OCI-LY1 (cell line): ENCODE data around the gene CEP19.

Source experiments
- H2AFZ ChIP-seq: fragments of 200-600 bp; sonication (generic), shearing (Covaris generic); 2 replicates; pipeline ENCODE4 v1.6.0; 2014; ENCODE audit warnings: antibody characterized with exemption, mild to moderate bottlenecking, low read length
- H3F3A ChIP-seq: fragments of 200-600 bp; sonication (generic), shearing (Covaris generic); 2 replicates; pipeline ENCODE4 v1.6.0; 2014; ENCODE audit warnings: mild to moderate bottlenecking, antibody characterized with exemption, low read length, moderate library complexity; ENCODE audit not compliant: insufficient read depth
- H3K27ac ChIP-seq: fragments of 200-600 bp; sonication (generic); 2 replicates; pipeline ENCODE4 v1.5.1; 2014; ENCODE audit warnings: low read length, mixed run types, mild to moderate bottlenecking, low read depth; ENCODE audit not compliant: poor library complexity, severe bottlenecking
- H3K27me3 ChIP-seq: fragments of 200-600 bp; sonication (generic); 2 replicates; pipeline ENCODE4 v1.6.0; 2014; ENCODE audit warnings: antibody characterized with exemption, mild to moderate bottlenecking, low read length, moderate library complexity; ENCODE audit not compliant: insufficient read depth
- H3K36me3 ChIP-seq: fragments of 200-600 bp; sonication (generic); 2 replicates; pipeline ENCODE4 v1.6.1; 2014; ENCODE audit warnings: mild to moderate bottlenecking, antibody characterized with exemption, low read length, moderate library complexity, mixed read lengths; ENCODE audit not compliant: insufficient read depth
- H3K4me1 ChIP-seq: fragments of 200-600 bp; sonication (generic); 2 replicates; pipeline ENCODE4 v1.5.1; 2014; ENCODE audit warnings: mild to moderate bottlenecking, low read length, moderate library complexity; ENCODE audit not compliant: insufficient read depth, severe bottlenecking
- H3K4me2 ChIP-seq: fragments of 200-600 bp; sonication (generic), shearing (Covaris generic); 2 replicates; pipeline ENCODE4 v1.6.1; 2014; ENCODE audit warnings: low read length
- H3K4me3 ChIP-seq: fragments of 200-600 bp; sonication (generic); 2 replicates; pipeline ENCODE4 v1.5.1; 2014; ENCODE audit warnings: low read length, low read depth, mild to moderate bottlenecking, mixed read lengths; ENCODE audit not compliant: poor library complexity, severe bottlenecking
- H3K79me2 ChIP-seq: fragments of 200-600 bp; shearing (Covaris generic); 2 replicates; pipeline ENCODE4 v1.6.1; 2016; ENCODE audit warnings: mixed run types, low read length, mixed read lengths; ENCODE audit not compliant: insufficient read depth
- H3K9ac ChIP-seq: fragments of 200-600 bp; sonication (generic), shearing (Covaris generic); 2 replicates; pipeline ENCODE4 v1.6.1; 2014; ENCODE audit warnings: mild to moderate bottlenecking, low read length, mixed read lengths
- H3K9me2 ChIP-seq: fragments of 200-600 bp; sonication (generic), shearing (Covaris generic); 2 replicates; pipeline ENCODE4 v1.6.1; 2014; ENCODE audit warnings: low read depth, mild to moderate bottlenecking, low read length, mixed read lengths
- H3K9me3 ChIP-seq: fragments of 200-600 bp; shearing (Covaris generic); 2 replicates; pipeline ENCODE4 v1.6.1; 2014; ENCODE audit warnings: low read length, mixed read lengths
- H4K20me1 ChIP-seq: fragments of 200-600 bp; sonication (generic), shearing (Covaris generic); 2 replicates; pipeline ENCODE4 v1.6.0; 2016; ENCODE audit warnings: mild to moderate bottlenecking, low read length; ENCODE audit not compliant: insufficient read depth
- EZH2 ChIP-seq: fragments of 200-600 bp; sonication (generic), shearing (Covaris generic); IDR thresholded peaks from 2 replicates; pipeline ENCODE4 v1.8.0; 2017; ENCODE audit warnings: borderline replicate concordance, mixed run types, mild to moderate bottlenecking, antibody characterized with exemption, low read length, moderate library complexity, mixed read lengths
- TF ChIP-seq, protein P1 (sequence below): fragments of 200-600 bp; sonication (generic), shearing (Covaris generic); IDR thresholded peaks from 2 replicates; pipeline ENCODE4 v1.5.1; 2017; ENCODE audit warnings: mild to moderate bottlenecking, antibody characterized with exemption, low read length, moderate library complexity, mixed read lengths

The CEP19 gene

DNA sequence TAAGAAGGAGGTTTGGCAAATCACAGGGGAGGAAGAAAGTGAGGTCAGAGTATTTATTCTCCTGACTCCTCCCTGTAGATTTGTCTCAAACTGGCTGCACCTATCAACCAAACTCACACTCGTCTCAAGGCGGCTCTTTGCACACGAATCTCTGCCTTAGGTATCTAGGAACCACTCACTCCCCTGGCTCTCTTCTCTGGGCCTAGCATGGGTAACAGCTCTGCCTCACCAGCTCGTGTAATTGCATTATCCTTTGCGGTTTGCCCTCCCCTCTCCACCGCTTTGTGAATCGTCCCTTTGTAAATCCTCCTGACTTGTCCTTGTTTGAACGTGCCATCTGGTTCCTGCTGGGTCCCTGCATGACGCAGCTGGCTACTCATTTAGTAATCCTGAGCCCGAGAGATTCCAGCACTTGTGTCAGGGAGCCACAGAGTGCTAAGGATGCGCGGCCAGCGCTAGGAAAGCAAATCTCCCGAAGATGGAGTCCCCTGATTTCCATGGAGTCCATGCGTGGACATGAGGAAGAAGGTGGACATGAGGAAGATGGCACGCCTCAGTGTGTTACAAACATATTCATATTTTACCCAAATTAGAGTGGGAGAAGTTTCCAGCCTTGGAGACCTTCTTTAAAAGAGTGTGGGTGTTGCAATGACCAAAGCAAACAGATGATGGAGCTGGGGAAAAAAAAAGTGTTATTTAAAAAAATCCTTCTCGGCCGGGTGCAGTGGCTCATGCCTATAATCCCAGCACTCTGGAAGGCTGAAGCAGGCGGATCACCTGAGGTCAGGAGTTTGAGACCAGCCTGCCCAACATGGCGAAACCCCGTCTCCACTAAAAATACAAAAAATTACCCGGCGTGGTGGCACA is 45.8 kb downstream of the CEP19 start:
- Histone ChIP-seq H3K36me3 (no peaks in the 10 kb centered on the region), H3K9ac (no peak overlapping the region), H4K20me1 (no peaks in the 10 kb centered on the region), H3K79me2 (no peaks in the 10 kb centered on the region), H3K27ac (no peak overlapping the region), H3K4me3 (no peak overlapping the region), H3F3A (no peaks in the 10 kb centered on the region), H3K4me2 (no peak overlapping the region), H2AFZ (no peak overlapping the region), H3K9me3 (no peaks in the 10 kb centered on the region), H3K27me3 (peaks cover 12% of the 10 kb centered on the region), H3K9me2 (no peaks in the 10 kb centered on the region), H3K4me1 (peaks cover 4% of the 10 kb centered on the region)
- TF ChIP-seq EZH2 = no peak
- TF ChIP-seq, protein P1, sequence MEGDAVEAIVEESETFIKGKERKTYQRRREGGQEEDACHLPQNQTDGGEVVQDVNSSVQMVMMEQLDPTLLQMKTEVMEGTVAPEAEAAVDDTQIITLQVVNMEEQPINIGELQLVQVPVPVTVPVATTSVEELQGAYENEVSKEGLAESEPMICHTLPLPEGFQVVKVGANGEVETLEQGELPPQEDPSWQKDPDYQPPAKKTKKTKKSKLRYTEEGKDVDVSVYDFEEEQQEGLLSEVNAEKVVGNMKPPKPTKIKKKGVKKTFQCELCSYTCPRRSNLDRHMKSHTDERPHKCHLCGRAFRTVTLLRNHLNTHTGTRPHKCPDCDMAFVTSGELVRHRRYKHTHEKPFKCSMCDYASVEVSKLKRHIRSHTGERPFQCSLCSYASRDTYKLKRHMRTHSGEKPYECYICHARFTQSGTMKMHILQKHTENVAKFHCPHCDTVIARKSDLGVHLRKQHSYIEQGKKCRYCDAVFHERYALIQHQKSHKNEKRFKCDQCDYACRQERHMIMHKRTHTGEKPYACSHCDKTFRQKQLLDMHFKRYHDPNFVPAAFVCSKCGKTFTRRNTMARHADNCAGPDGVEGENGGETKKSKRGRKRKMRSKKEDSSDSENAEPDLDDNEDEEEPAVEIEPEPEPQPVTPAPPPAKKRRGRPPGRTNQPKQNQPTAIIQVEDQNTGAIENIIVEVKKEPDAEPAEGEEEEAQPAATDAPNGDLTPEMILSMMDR = no peak

DNA sequence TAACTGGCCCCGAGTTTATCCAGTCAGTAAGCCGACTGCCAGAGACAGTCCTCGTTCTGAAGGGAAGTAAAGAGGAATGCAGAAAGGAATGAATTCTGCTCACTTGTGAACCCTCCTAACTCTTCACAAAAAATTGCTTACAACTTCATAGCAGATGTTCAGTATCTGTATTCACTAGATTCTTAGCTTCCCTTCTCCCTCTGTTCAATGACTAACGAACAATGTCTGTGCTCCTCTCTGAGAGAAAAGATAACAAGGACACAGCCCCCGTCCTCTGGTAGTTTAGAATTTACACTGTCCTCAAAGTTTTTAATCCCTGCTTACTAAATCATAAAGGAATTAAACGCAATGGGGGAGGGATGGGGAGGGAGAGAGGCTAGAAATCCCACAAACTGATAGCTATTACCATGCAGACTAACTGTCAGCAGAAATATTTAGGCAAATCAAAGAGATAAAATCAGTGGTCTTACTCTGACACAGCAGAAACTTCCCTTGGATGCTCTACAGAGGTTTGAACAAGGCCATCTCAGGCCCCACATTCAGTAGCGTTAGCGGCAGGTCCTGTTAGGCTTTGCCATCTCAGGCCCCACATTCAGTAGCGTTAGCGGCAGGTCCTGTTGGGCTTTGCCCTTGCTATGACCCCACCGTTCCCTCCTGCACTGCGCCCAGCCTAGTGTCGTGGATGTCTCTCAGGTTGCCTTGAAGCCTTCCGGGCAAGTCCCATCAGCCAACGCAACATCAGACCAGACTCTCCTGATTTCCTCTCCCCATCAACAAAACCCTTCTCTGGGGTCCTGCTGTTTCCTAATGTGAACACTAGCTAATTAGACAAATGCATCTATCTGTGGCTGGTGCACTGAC is 49.1 kb downstream of the CEP19 start:
- Histone ChIP-seq H3K36me3 (no peaks in the 10 kb centered on the region), H3F3A (no peaks in the 10 kb centered on the region), H3K4me1 (no peaks in the 10 kb centered on the region), H3K4me2 (no peak overlapping the region), H4K20me1 (no peaks in the 10 kb centered on the region), H3K4me3 (no peak overlapping the region), H3K9ac (no peak overlapping the region), H2AFZ (no peak overlapping the region), H3K9me2 (no peaks in the 10 kb centered on the region), H3K27me3 (peaks cover 18% of the 10 kb centered on the region), H3K27ac (no peak overlapping the region), H3K79me2 (no peaks in the 10 kb centered on the region), H3K9me3 (no peaks in the 10 kb centered on the region)
- TF ChIP-seq, protein P1 = no peak
- no peak for TF ChIP-seq EZH2

DNA sequence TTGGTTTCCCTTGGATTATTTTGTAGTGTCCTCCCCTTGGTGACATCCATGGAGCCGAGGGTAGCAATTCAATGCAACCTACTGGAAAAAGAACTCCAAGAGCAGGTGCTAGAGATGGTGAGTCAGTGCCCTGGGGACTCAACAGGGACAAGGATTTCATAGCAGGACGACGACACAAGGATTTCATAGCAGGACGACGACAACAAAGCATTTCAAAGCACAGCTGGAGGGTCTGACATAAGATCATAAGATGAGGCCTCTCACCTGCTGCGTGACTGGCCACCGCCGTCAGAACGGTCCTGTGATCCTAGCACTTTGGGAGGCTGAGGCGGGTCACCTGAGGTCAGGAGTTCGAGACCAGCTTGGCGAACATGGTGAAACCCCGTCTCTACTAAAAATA is 50.0 kb downstream of the CEP19 start:
- Histone ChIP-seq H4K20me1 (no peaks in the 10 kb centered on the region), H3K79me2 (no peaks in the 10 kb centered on the region), H3F3A (no peaks in the 10 kb centered on the region), H3K4me3 (no peak overlapping the region), H3K4me1 (no peaks in the 10 kb centered on the region), H3K4me2 (no peak overlapping the region), H3K36me3 (no peaks in the 10 kb centered on the region), H3K9me3 (no peaks in the 10 kb centered on the region), H2AFZ (no peak overlapping the region), H3K27ac (no peak overlapping the region), H3K9ac (no peak overlapping the region), H3K9me2 (no peaks in the 10 kb centered on the region), H3K27me3 (peaks cover 18% of the 10 kb centered on the region)
- TF ChIP-seq, protein P1 = no peak
- TF ChIP-seq EZH2 = no peak
